Suprapubic skin (tissue), 4 donors: ENCODE measurements around the gene HTR2B. TPM values are rescaled to one million over a fixed set of nuclear protein-coding genes. Genes with fewer than 3 reads are reported as not detected.
"Not testable (repeated sequence)": the region's sequence is repeated elsewhere in the genome, so short reads cannot be mapped to it uniquely, and the experiment has no call there.

Source experiments
- DNase-seq, 2 donors: peaks; one replicate each; pipeline ENCODE4 v3.0.0-alpha.2; 2019; ENCODE audit warnings: low spot score in 2 of 2
- H3K27ac ChIP-seq: fragments of 200-600 bp; sonication (generic); one replicate; pipeline ENCODE4 v1.5.1; 2019
- H3K27me3 ChIP-seq: fragments of 200-600 bp; sonication (generic); one replicate; pipeline ENCODE4 v1.5.1; 2019
- H3K36me3 ChIP-seq: fragments of 200-600 bp; sonication (generic); one replicate; pipeline ENCODE4 v1.5.1; 2019
- H3K4me1 ChIP-seq: fragments of 200-600 bp; sonication (generic); one replicate; pipeline ENCODE4 v1.5.1; 2019
- H3K4me3 ChIP-seq: fragments of 200-600 bp; sonication (generic); one replicate; pipeline ENCODE4 v1.5.1; 2019; ENCODE audit warnings: mild to moderate bottlenecking
- H3K9me3 ChIP-seq: fragments of 200-600 bp; sonication (generic); one replicate; pipeline ENCODE4 v1.5.1; 2019
- EP300 ChIP-seq: sonication (generic); formaldehyde crosslinking; IDR thresholded peaks from one replicate; pipeline ENCODE4 v1.6.1; 2017; ENCODE audit warnings: antibody characterized with exemption
- POLR2A ChIP-seq, 2 donors: fragments of 450-650 bp; IDR thresholded peaks; one replicate each; pipeline ENCODE4 v1.6.1; 2017; ENCODE audit warnings: antibody characterized with exemption in 2 of 2, mild to moderate bottlenecking in 2 of 2, moderate library complexity in 2 of 2
- POLR2AphosphoS5 ChIP-seq, 3 donors: sonication (generic); formaldehyde crosslinking; IDR thresholded peaks; one replicate each; pipeline ENCODE4 v1.6.1; 2017; ENCODE audit warnings: antibody characterized with exemption in 3 of 3
- WGBS: methylation state at CpG from one replicate; pipeline ENCODE4 v1.1.5; 2018; 5-methylcytosine and 5-hydroxymethylcytosine counted together
- total RNA-seq, 4 donors: library from RNA; depleted of rRNA; stranded (reverse); fragments of >200 nt; gene quantifications; one replicate each; pipeline ENCODE4 v1.1.0, GENCODE V29; 2016
- TF ChIP-seq, protein P1 (sequence below), 2 donors: fragments of 200-600 bp in 1 of 2; fragments of 450-650 bp in 1 of 2; sonication (generic) in 1 of 2; IDR thresholded peaks; one replicate each; pipeline ENCODE4 v1.5.1; 2016 to 2019; ENCODE audit warnings: antibody characterized with exemption in 2 of 2, mild to moderate bottlenecking in 1 of 2, moderate library complexity in 1 of 2

HTR2B gene
- total RNA-seq, 4 donors from 2014 or later: not detected

DNA sequence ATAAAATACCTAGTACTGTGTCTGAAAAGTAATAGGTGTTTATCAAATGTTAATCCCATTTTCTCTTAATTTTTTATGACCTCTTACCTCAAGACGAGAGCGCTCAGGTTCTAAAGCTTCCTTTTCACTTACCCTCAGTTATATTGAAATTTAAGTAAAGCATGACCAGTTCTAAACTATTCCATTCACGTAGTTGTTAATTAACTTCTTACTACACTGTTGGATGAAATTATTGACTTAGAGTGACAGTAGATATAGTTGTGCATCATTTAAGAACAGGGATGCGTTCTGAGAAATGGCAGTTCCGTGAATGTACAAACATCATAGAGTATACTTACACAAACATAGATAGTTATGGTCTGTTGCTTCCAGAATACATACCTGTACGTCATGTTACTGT lies 20.1 kb upstream of the HTR2B start:
- TF ChIP-seq, protein P1, sequence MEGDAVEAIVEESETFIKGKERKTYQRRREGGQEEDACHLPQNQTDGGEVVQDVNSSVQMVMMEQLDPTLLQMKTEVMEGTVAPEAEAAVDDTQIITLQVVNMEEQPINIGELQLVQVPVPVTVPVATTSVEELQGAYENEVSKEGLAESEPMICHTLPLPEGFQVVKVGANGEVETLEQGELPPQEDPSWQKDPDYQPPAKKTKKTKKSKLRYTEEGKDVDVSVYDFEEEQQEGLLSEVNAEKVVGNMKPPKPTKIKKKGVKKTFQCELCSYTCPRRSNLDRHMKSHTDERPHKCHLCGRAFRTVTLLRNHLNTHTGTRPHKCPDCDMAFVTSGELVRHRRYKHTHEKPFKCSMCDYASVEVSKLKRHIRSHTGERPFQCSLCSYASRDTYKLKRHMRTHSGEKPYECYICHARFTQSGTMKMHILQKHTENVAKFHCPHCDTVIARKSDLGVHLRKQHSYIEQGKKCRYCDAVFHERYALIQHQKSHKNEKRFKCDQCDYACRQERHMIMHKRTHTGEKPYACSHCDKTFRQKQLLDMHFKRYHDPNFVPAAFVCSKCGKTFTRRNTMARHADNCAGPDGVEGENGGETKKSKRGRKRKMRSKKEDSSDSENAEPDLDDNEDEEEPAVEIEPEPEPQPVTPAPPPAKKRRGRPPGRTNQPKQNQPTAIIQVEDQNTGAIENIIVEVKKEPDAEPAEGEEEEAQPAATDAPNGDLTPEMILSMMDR (IDR thresholded peaks at IDR 0.05): no peak
- no peak for TF ChIP-seq POLR2AphosphoS5 (IDR thresholded peaks at IDR 0.05)
- TF ChIP-seq EP300: no peak
- TF ChIP-seq POLR2A (IDR thresholded peaks at IDR 0.05): no peak
- WGBS: 99% methylated on average over 6 of the region's 6 CpGs

DNA sequence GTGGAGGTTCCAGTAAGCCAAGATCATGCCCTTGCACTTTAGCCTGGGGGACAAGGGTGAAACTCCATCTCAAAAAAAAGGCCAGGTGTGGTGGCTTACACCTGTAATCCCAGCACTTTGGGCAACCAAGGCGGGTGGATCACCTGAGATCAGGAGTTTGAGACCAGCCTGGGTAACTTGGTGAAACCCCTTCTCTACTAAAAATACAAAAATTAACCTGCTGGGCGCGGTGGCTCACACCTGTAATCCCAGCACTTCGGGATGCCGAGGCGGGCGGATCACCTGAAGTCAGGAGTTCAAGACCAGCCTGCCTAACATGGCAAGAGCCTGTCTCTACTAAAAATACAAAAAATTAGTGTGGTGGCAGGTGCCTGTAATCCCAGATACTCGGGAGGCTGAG lies 16.0 kb upstream of the HTR2B start:
- H3K36me3 ChIP-seq: not testable (repeated sequence)

More for the DNA sequence above, 20.1 kb upstream of the HTR2B start:
- Histone ChIP-seq H3K4me3 (no peak overlapping the region), H3K9me3 (no peaks in the 10 kb centered on the region), H3K4me1 (no peaks in the 10 kb centered on the region), H3K36me3 (peaks cover 25% of the 10 kb centered on the region), H3K27ac (no peak overlapping the region), H3K27me3 (no peaks in the 10 kb centered on the region)
- no peak for DNase-seq

DNA sequence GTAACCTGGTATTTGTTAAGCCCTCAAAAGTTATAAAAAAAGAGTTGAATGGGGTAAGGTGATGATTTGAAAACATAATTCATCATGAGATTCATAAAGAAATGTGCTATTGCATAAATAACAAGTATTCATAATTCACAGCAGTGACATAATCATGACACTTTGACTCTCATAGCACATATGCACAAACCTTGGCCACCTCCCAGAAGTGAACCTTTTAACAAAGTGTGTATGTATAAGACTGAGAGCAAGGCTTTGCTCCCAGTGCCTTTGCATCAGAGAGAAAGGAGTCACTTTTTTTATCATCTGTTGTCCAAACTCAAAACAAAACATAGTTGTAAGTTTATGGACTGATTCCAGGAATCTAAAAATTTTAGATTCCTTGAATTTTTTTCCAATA lies 15.0 kb upstream of the HTR2B start:
- H3K27me3 ChIP-seq: no peaks in the 10 kb centered on the region
- H3K4me1 ChIP-seq: no peaks in the 10 kb centered on the region
- no peak overlapping the region for H3K27ac ChIP-seq
- TF ChIP-seq POLR2A (IDR thresholded peaks at IDR 0.05) (no peak), POLR2AphosphoS5 (IDR thresholded peaks at IDR 0.05) (no peak)
- TF ChIP-seq, protein P1 (IDR thresholded peaks at IDR 0.05): no peak
- H3K9me3 ChIP-seq: no peaks in the 10 kb centered on the region
- H3K36me3 ChIP-seq: no peaks in the 10 kb centered on the region
- H3K4me3 ChIP-seq: no peak overlapping the region
- no peak for DNase-seq

More for the DNA sequence above, 16.0 kb upstream of the HTR2B start:
- not testable (repeated sequence) for H3K4me1 ChIP-seq, H3K27ac ChIP-seq, H3K4me3 ChIP-seq, H3K9me3 ChIP-seq, H3K27me3 ChIP-seq, DNase-seq
- WGBS: 97% methylated on average over 8 of the region's 8 CpGs

DNA sequence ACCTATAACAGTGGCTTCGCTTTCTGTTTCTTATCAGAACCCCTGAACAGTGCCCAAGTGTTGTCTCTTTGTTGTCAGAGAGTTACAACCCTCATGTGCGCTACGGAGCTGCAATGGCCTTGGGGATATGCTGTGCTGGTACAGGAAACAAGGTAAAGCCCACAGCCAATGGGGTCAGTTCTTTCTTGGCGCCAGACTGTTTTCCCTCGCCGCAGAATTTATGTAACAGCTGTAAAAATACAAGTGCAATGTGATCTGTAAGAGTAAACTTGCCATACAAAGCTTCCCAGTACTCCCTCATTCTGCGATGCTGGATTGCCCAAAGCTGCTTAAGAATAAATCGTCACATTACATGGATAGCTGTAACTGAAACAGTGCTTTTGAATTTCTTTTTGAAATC lies 13.9 kb upstream of the HTR2B start:
- DNase-seq: no peak
- Histone ChIP-seq H3K36me3 (no peaks in the 10 kb centered on the region), H3K27ac (no peak overlapping the region), H3K4me1 (no peaks in the 10 kb centered on the region), H3K4me3 (no peak overlapping the region), H3K27me3 (no peaks in the 10 kb centered on the region), H3K9me3 (no peaks in the 10 kb centered on the region)
- TF ChIP-seq POLR2AphosphoS5 (IDR thresholded peaks at IDR 0.05): no peak
- TF ChIP-seq, protein P1 (IDR thresholded peaks at IDR 0.05): no peak
- no peak for TF ChIP-seq POLR2A (IDR thresholded peaks at IDR 0.05)
- no peak for TF ChIP-seq EP300
- 86% methylated on average over 8 of the region's 8 CpGs for WGBS

DNA sequence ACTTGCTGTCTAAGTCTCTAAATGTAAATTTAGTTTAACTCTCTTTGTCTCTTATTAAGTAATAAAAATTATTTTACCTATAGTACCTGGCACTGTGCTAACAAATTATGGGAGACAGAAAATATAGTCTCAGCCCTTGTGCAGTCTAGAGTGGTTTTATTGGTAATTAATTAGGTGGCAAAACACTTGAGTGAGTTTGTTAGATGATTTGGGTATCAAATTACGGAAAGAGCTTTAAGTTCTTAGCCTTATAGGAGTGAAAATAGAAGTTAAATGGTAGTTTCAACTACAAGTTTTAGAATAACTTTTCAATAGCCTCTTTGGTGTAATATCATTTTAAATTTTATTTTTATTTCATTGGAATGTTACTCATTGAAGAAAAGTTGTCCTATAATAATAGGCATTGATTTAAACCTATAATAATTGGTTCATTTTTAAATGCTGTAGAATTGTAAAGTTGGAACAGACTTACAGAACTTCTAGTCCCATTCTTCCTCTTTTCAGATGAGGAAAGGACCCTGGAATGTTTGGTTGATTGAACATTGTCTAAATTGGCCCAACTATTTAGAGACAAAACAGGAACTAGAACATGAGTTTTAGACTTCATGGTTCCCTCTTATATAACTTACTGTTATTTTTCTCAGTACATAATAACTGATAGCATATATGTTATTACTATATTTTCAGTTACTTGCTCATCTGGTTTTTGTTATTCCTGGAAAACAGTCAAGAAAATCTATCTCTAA lies 10.2 kb upstream of the HTR2B start:
- Histone ChIP-seq H3K36me3 (no peaks in the 10 kb centered on the region), H3K4me1 (peaks cover 2% of the 10 kb centered on the region), H3K27me3 (no peaks in the 10 kb centered on the region), H3K27ac (no peak overlapping the region), H3K4me3 (no peak overlapping the region), H3K9me3 (no peaks in the 10 kb centered on the region)
- no peak for DNase-seq
- no peak for TF ChIP-seq POLR2AphosphoS5 (IDR thresholded peaks at IDR 0.05)
- TF ChIP-seq EP300: no peak
- TF ChIP-seq POLR2A (IDR thresholded peaks at IDR 0.05): no peak
- TF ChIP-seq, protein P1 (IDR thresholded peaks at IDR 0.05): no peak
- 98% methylated on average over 1 of the region's 1 CpG for WGBS
